GM12873 (cell line): ENCODE data around the gene AGTPBP1.

Experiments
- CTCF ChIP-seq: IDR thresholded peaks from 2 replicates; pipeline ENCODE4 v1.5.1; 2012; ENCODE audit warnings: low read depth, mild to moderate bottlenecking, moderate library complexity, low read length, control low read depth; ENCODE audit not compliant: insufficient read depth; ENCODE audit errors: missing control alignments

AGTPBP1 gene

GRCh38 chr9:85523202-85523601 lies 218.6 kb downstream of the AGTPBP1 start:
- no peak for TF ChIP-seq CTCF

GRCh38 chr9:85522459-85523092 lies 219.2 kb downstream of the AGTPBP1 start:
- TF ChIP-seq CTCF = no peak

DNA sequence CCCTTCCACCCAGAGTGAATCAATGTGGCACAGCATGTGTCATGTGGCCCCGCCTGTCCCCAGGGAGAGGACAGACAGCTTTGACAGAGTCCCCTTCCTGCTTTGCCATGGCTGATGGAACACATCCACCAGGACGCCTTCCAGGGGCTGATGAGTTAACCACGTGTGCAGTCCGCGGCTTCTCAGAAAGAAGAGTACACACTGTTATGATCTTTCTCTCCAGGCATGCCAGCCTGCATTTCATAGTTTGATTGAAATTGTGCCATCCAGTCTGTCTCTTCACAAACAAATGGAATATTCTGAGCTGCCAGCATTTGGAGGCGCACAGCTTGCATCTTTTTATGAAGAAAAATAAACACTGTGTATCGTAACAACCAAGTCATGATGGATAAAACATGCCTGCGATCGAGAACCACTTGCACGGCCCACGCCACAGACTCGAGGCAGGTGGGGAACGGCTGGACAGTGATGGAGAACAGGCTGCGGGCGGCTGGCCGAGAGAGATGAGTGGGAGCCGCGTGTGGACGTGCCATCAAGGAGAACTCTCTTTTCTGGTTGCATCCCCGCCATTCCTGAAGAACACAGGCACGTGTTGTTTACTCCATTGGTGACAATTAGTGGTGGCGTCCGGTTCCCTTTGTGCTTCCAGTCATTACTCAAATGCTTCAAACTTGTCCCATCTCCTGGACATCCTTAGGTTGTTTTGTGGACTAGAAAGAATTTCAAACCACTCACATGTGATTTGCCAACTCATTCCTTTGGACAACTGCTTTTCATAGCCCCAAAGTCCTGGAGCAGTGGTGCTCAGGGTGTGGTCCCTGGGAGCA lies 220.2 kb downstream of the AGTPBP1 start:
- TF ChIP-seq CTCF = no peak

- TF ChIP-seq CTCF = no peak
Observed at GRCh38 chr9:85516976-85517637, 224.6 kb downstream of the AGTPBP1 start.

GRCh38 chr9:85516455-85516854 lies 225.3 kb downstream of the AGTPBP1 start:
- no peak for TF ChIP-seq CTCF

- no peak for TF ChIP-seq CTCF
Observed at GRCh38 chr9:85515021-85515420, 226.7 kb downstream of the AGTPBP1 start.

DNA sequence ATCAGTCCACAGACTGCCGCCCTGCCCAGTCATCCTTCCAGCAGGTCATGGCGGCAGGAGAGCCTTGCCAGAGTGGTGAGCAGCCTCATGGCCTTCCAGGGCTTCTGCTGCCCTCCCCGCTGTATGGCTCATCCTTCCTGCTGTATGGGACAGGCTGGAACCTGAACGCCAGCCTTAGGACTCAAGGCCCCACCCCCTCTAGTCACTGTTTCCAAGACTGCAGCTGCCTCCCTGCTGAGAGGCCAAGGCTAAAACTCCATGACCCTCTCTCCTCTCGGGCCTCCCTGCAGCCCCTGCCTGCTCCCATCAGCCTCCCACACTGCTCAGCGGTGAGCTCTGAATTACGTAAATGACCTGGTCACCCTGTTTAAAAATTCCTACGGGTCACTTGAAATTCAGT lies 227.5 kb downstream of the AGTPBP1 start:
- no peak for TF ChIP-seq CTCF
